CD4-positive, alpha-beta T cell treated with Interleukin-17A for 1 hour (primary cell): ENCODE measurements around the gene PRAMEF8.
"Not testable (repeated sequence)": the region's sequence is repeated elsewhere in the genome, so short reads cannot be mapped to it uniquely, and the experiment has no call there.

Experiments used
- DNase-seq: peaks from one replicate; pipeline ENCODE4 v3.0.0-alpha.2; 2020

The PRAMEF8 gene

GRCh38 chr1:13285037-13285436 lies at the start of gene PRAMEF8:
Gene PRAMEF8, minus strand, starts transcription at chr1:13285137. Its CDS starts 1,046 bp downstream, at chr1:13284091.
- not testable (repeated sequence) for DNase-seq

GRCh38 chr1:13315281-13315680 lies 30.3 kb upstream of the PRAMEF8 start, which contains the start of gene PRAMEF15:
Gene PRAMEF15, plus strand, starts transcription at chr1:13315581. Its CDS starts 2,827 bp downstream, at chr1:13318408.
- DNase-seq, result not testable (repeated sequence)

- not testable (repeated sequence) for DNase-seq
These were observed 18.3 kb upstream of the PRAMEF8 start, which contains the start of gene PRAMEF33 for GRCh38 chr1:13303239-13303638. Gene PRAMEF33, plus strand, starts transcription at chr1:13303539. Its CDS starts 2,416 bp downstream, at chr1:13305955.

GRCh38 chr1:13302197-13302596 lies 17.3 kb upstream of the PRAMEF8 start:
- not testable (repeated sequence) for DNase-seq

- DNase-seq, result not testable (repeated sequence)
These were observed 13.8 kb upstream of the PRAMEF8 start for GRCh38 chr1:13298699-13299098.

GRCh38 chr1:13297216-13297931 lies 12.4 kb upstream of the PRAMEF8 start:
- DNase-seq, result not testable (repeated sequence)

- not testable (repeated sequence) for DNase-seq
These were observed 4.1 kb upstream of the PRAMEF8 start for GRCh38 chr1:13289030-13289429.

- not testable (repeated sequence) for DNase-seq
These were observed 5.3 kb downstream of the PRAMEF8 start for GRCh38 chr1:13279617-13280016.

GRCh38 chr1:13277016-13277415 lies 7.9 kb downstream of the PRAMEF8 start:
- not testable (repeated sequence) for DNase-seq

GRCh38 chr1:13265124-13265523 lies 19.8 kb downstream of the PRAMEF8 start:
- DNase-seq, result not testable (repeated sequence)

- DNase-seq, result not testable (repeated sequence)
These were observed 31.0 kb downstream of the PRAMEF8 start, which contains the start of gene PRAMEF5 for GRCh38 chr1:13253898-13254297. Gene PRAMEF5, plus strand, starts transcription at chr1:13254198. Its CDS starts 5,071 bp downstream, at chr1:13259269.

- not testable (repeated sequence) for DNase-seq
These were observed 37.8 kb downstream of the PRAMEF8 start for GRCh38 chr1:13247122-13247521.

GRCh38 chr1:13246554-13246871 lies 38.4 kb downstream of the PRAMEF8 start:
- DNase-seq, result not testable (repeated sequence)

GRCh38 chr1:13245841-13246553 lies 38.9 kb downstream of the PRAMEF8 start:
- DNase-seq, result not testable (repeated sequence)

GRCh38 chr1:13243536-13244263 lies 41.2 kb downstream of the PRAMEF8 start:
- DNase-seq, result not testable (repeated sequence)

- not testable (repeated sequence) for DNase-seq
These were observed 45.3 kb downstream of the PRAMEF8 start for GRCh38 chr1:13239633-13240032.

- not testable (repeated sequence) for DNase-seq
These were observed 47.4 kb downstream of the PRAMEF8 start for GRCh38 chr1:13237572-13237971.

GRCh38 chr1:13234057-13234456 lies 50.9 kb downstream of the PRAMEF8 start:
- not testable (repeated sequence) for DNase-seq

- not testable (repeated sequence) for DNase-seq
These were observed 52.9 kb downstream of the PRAMEF8 start for GRCh38 chr1:13232056-13232455.
